Fibroblast of lung (primary cell): Measurements from ENCODE around the gene CCDC6.

Source experiments
- EZH2 ChIP-seq: IDR thresholded peaks from 2 replicates; pipeline ENCODE4 v1.5.1; 2012; ENCODE audit warnings: low read length, control low read depth, mild to moderate bottlenecking; ENCODE audit errors: missing control alignments
- TF ChIP-seq, protein P1 (sequence below), 2 donors: IDR thresholded peaks in 1 of 2; conservative IDR thresholded peaks in 1 of 2; 1 replicate in 1 of 2; 2 replicates in 1 of 2; pipeline ENCODE4 v1.5.1; 2011 to 2012; ENCODE audit warnings: low read length in 2 of 2, control low read depth in 1 of 2, inconsistent platforms in 1 of 2, low read depth in 1 of 2, mild to moderate bottlenecking in 1 of 2

DNA sequence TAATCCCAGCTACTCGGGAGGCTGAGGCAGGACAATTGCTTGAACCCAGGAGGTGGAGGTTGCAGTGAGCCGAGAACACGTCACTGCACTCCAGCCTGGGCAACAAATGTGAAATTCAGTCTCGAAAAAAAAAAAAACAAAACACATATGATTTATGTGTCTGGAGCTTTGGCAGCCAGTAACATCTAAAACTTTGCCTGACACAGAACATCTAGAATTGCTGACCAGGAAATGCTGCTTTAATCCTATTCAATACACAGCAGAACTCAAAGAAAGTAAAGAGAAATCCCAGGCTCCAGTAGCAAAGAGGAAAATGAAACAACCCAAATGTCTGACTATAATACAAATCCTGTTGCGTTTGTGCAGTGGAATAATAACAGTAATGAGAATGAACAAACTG is 4.5 kb upstream of the CCDC6 start:
- TF ChIP-seq, protein P1, sequence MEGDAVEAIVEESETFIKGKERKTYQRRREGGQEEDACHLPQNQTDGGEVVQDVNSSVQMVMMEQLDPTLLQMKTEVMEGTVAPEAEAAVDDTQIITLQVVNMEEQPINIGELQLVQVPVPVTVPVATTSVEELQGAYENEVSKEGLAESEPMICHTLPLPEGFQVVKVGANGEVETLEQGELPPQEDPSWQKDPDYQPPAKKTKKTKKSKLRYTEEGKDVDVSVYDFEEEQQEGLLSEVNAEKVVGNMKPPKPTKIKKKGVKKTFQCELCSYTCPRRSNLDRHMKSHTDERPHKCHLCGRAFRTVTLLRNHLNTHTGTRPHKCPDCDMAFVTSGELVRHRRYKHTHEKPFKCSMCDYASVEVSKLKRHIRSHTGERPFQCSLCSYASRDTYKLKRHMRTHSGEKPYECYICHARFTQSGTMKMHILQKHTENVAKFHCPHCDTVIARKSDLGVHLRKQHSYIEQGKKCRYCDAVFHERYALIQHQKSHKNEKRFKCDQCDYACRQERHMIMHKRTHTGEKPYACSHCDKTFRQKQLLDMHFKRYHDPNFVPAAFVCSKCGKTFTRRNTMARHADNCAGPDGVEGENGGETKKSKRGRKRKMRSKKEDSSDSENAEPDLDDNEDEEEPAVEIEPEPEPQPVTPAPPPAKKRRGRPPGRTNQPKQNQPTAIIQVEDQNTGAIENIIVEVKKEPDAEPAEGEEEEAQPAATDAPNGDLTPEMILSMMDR (conservative IDR thresholded peaks at IDR 0.05 in 1 of 2, IDR thresholded peaks at IDR 0.05 in 1 of 2; ENCODE audit: low read depth in 1 of 2, low read length in 2 of 2): no peak
- TF ChIP-seq EZH2: no peak
